Measurements from ENCODE around the gene IL1RAPL1. TPM values are rescaled to one million over a fixed set of nuclear protein-coding genes. Genes with fewer than 3 reads are reported as not detected.

Gene IL1RAPL1
- total RNA-seq, 5 donors from 2014 or later (not counting 1 experiment from before 2014, with no cell fraction given): not detected

GRCh38 chrX:29518100-29518499 is 930.9 kb downstream of the IL1RAPL1 start:
- Mint-ChIP-seq H3K9me3 (peaks cover 0 to 4% (median 0%) of the 10 kb centered on the region in 3 donors), H3K4me3 (no peak overlapping the region), H3K36me3 (no peaks in the 10 kb centered on the region), H3K27me3 (peaks cover 0 to 4% of the 10 kb centered on the region in 2 donors), H3K27ac (no peak overlapping the region), H3K4me1 (no peaks in the 10 kb centered on the region)
- ATAC-seq (replicated peaks in 1 of 4): no peak
- Histone ChIP-seq H3K27ac (ENCODE audit: low read length) (no peak overlapping the region), H3K27me3 (replicated peaks in 1 of 2; ENCODE audit: control insufficient read depth in 2 of 2, extremely low read depth in 1 of 2, insufficient read depth in 2 of 2, low read length in 1 of 2) (no peaks in the 10 kb centered on the region), H3K9me3 (no peaks in the 10 kb centered on the region), H3K4me1 (ENCODE audit: control insufficient read depth in 1 of 2, extremely low read depth in 1 of 2, insufficient read depth in 2 of 2, low read length in 2 of 2) (no peaks in the 10 kb centered on the region), H3K4me3 (ENCODE audit: control insufficient read depth in 1 of 2, extremely low read depth in 1 of 2, low read length in 1 of 2) (no peak overlapping the region), H3K36me3 (ENCODE audit: control insufficient read depth in 2 of 2, extremely low read depth in 1 of 2, insufficient read depth in 1 of 2, low read length in 1 of 2) (no peaks in the 10 kb centered on the region)
- ChIA-PET CTCF (no interaction called here), POLR2A (no interaction called here)
- no CpG with 5 or more reads among the region's 4 CpGs for WGBS (ENCODE audit: insufficient coverage)
- DNase-seq: no peak

GRCh38 chrX:29528281-29528680 is 941.0 kb downstream of the IL1RAPL1 start:
- ATAC-seq (replicated peaks in 1 of 4): no peak
- ChIA-PET POLR2A (no interaction called here), CTCF (no interaction called here)
- Histone ChIP-seq H3K27ac (ENCODE audit: low read length) (no peak overlapping the region), H3K4me3 (ENCODE audit: control insufficient read depth in 1 of 2, extremely low read depth in 1 of 2, low read length in 1 of 2) (no peak overlapping the region), H3K4me1 (ENCODE audit: control insufficient read depth in 1 of 2, extremely low read depth in 1 of 2, insufficient read depth in 2 of 2, low read length in 2 of 2) (no peaks in the 10 kb centered on the region), H3K9me3 (no peaks in the 10 kb centered on the region), H3K27me3 (replicated peaks in 1 of 2; ENCODE audit: control insufficient read depth in 2 of 2, extremely low read depth in 1 of 2, insufficient read depth in 2 of 2, low read length in 1 of 2) (no peaks in the 10 kb centered on the region), H3K36me3 (ENCODE audit: control insufficient read depth in 2 of 2, extremely low read depth in 1 of 2, insufficient read depth in 1 of 2, low read length in 1 of 2) (no peaks in the 10 kb centered on the region)
- Mint-ChIP-seq H3K36me3 (no peaks in the 10 kb centered on the region), H3K9me3 (peaks cover 0 to 6% (median 0%) of the 10 kb centered on the region in 3 donors), H3K27me3 (no peaks in the 10 kb centered on the region), H3K27ac (no peak overlapping the region), H3K4me1 (no peaks in the 10 kb centered on the region), H3K4me3 (no peak overlapping the region)
- no CpG with 5 or more reads among the region's 1 CpG for WGBS (ENCODE audit: insufficient coverage)
- DNase-seq: no peak

GRCh38 chrX:29530501-29530900 is 943.3 kb downstream of the IL1RAPL1 start:
- no peaks in the 10 kb centered on the region for H3K27me3 Mint-ChIP-seq
- POLR2A ChIA-PET: no interaction called here
- no peaks in the 10 kb centered on the region for H3K4me1 Mint-ChIP-seq
- peaks cover 0 to 6% (median 0%) of the 10 kb centered on the region in 3 donors for H3K9me3 Mint-ChIP-seq
- Histone ChIP-seq H3K27ac (ENCODE audit: low read length) (no peak overlapping the region), H3K36me3 (ENCODE audit: control insufficient read depth in 2 of 2, extremely low read depth in 1 of 2, insufficient read depth in 1 of 2, low read length in 1 of 2) (no peaks in the 10 kb centered on the region), H3K27me3 (replicated peaks in 1 of 2; ENCODE audit: control insufficient read depth in 2 of 2, extremely low read depth in 1 of 2, insufficient read depth in 2 of 2, low read length in 1 of 2) (no peaks in the 10 kb centered on the region), H3K9me3 (no peaks in the 10 kb centered on the region), H3K4me3 (ENCODE audit: control insufficient read depth in 1 of 2, extremely low read depth in 1 of 2, low read length in 1 of 2) (no peak overlapping the region), H3K4me1 (ENCODE audit: control insufficient read depth in 1 of 2, extremely low read depth in 1 of 2, insufficient read depth in 2 of 2, low read length in 2 of 2) (no peaks in the 10 kb centered on the region)
- no peak overlapping the region for H3K27ac Mint-ChIP-seq
- no CpG with 5 or more reads among the region's 2 CpGs for WGBS (ENCODE audit: insufficient coverage)
- CTCF ChIA-PET: no interaction called here
- no peak for DNase-seq
- no peak for ATAC-seq (replicated peaks in 1 of 4)
- no peak overlapping the region for H3K4me3 Mint-ChIP-seq
- H3K36me3 Mint-ChIP-seq: no peaks in the 10 kb centered on the region

GRCh38 chrX:29531336-29531735 is 944.1 kb downstream of the IL1RAPL1 start:
- H3K27ac Mint-ChIP-seq: no peak overlapping the region
- no peaks in the 10 kb centered on the region for H3K4me1 ChIP-seq (ENCODE audit: control insufficient read depth in 1 of 2, extremely low read depth in 1 of 2, insufficient read depth in 2 of 2, low read length in 2 of 2)
- H3K27me3 Mint-ChIP-seq: no peaks in the 10 kb centered on the region
- H3K9me3 Mint-ChIP-seq: peaks cover 0 to 6% (median 0%) of the 10 kb centered on the region in 3 donors
- no CpG with 5 or more reads among the region's 4 CpGs for WGBS (ENCODE audit: insufficient coverage)
- H3K27ac ChIP-seq (ENCODE audit: low read length): no peak overlapping the region
- H3K36me3 Mint-ChIP-seq: no peaks in the 10 kb centered on the region
- ATAC-seq (replicated peaks in 1 of 4) (no peak), DNase-seq (no peak)
- no peaks in the 10 kb centered on the region for H3K4me1 Mint-ChIP-seq
- ChIA-PET POLR2A (no interaction called here), CTCF (no interaction called here)
- H3K36me3 ChIP-seq (ENCODE audit: control insufficient read depth in 2 of 2, extremely low read depth in 1 of 2, insufficient read depth in 1 of 2, low read length in 1 of 2): no peaks in the 10 kb centered on the region
- no peaks in the 10 kb centered on the region for H3K27me3 ChIP-seq (replicated peaks in 1 of 2; ENCODE audit: control insufficient read depth in 2 of 2, extremely low read depth in 1 of 2, insufficient read depth in 2 of 2, low read length in 1 of 2)
- H3K9me3 ChIP-seq: no peaks in the 10 kb centered on the region
- H3K4me3 Mint-ChIP-seq: no peak overlapping the region
- no peak overlapping the region for H3K4me3 ChIP-seq (ENCODE audit: control insufficient read depth in 1 of 2, extremely low read depth in 1 of 2, low read length in 1 of 2)

- ChIA-PET POLR2A (no interaction called here), CTCF (no interaction called here)
- H3K4me3 Mint-ChIP-seq: no peak overlapping the region
- H3K4me3 ChIP-seq (ENCODE audit: control insufficient read depth in 1 of 2, extremely low read depth in 1 of 2, low read length in 1 of 2): no peak overlapping the region
- H3K36me3 Mint-ChIP-seq: no peaks in the 10 kb centered on the region
- no peaks in the 10 kb centered on the region for H3K4me1 ChIP-seq (ENCODE audit: control insufficient read depth in 1 of 2, extremely low read depth in 1 of 2, insufficient read depth in 2 of 2, low read length in 2 of 2)
- DNase-seq (no peak), ATAC-seq (replicated peaks in 1 of 4) (no peak)
- H3K9me3 Mint-ChIP-seq: peaks cover 0 to 6% (median 3%) of the 10 kb centered on the region in 3 donors
- WGBS (ENCODE audit: insufficient coverage): no CpG with 5 or more reads among the region's 1 CpG
- no peak overlapping the region for H3K27ac ChIP-seq (ENCODE audit: low read length)
- no peaks in the 10 kb centered on the region for H3K27me3 ChIP-seq (replicated peaks in 1 of 2; ENCODE audit: control insufficient read depth in 2 of 2, extremely low read depth in 1 of 2, insufficient read depth in 2 of 2, low read length in 1 of 2)
- no peak overlapping the region for H3K27ac Mint-ChIP-seq
- H3K36me3 ChIP-seq (ENCODE audit: control insufficient read depth in 2 of 2, extremely low read depth in 1 of 2, insufficient read depth in 1 of 2, low read length in 1 of 2): no peaks in the 10 kb centered on the region
- H3K9me3 ChIP-seq: no peaks in the 10 kb centered on the region
- no peaks in the 10 kb centered on the region for H3K4me1 Mint-ChIP-seq
- no peaks in the 10 kb centered on the region for H3K27me3 Mint-ChIP-seq
Measured at GRCh38 chrX:29535212-29536162, 948.2 kb downstream of the IL1RAPL1 start.

- H3K27me3 Mint-ChIP-seq: no peaks in the 10 kb centered on the region
- no peak overlapping the region for H3K4me3 Mint-ChIP-seq
- peaks cover 0 to 3% (median 0%) of the 10 kb centered on the region in 3 donors for H3K9me3 Mint-ChIP-seq
- no peaks in the 10 kb centered on the region for H3K36me3 Mint-ChIP-seq
- no peaks in the 10 kb centered on the region for H3K27me3 ChIP-seq (replicated peaks in 1 of 2; ENCODE audit: control insufficient read depth in 2 of 2, extremely low read depth in 1 of 2, insufficient read depth in 2 of 2, low read length in 1 of 2)
- no CpG with 5 or more reads among the region's 3 CpGs for WGBS (ENCODE audit: insufficient coverage)
- no peaks in the 10 kb centered on the region for H3K4me1 ChIP-seq (ENCODE audit: control insufficient read depth in 1 of 2, extremely low read depth in 1 of 2, insufficient read depth in 2 of 2, low read length in 2 of 2)
- ChIA-PET POLR2A (no interaction called here), CTCF (no interaction called here)
- no peaks in the 10 kb centered on the region for H3K4me1 Mint-ChIP-seq
- no peak overlapping the region for H3K27ac Mint-ChIP-seq
- no peak overlapping the region for H3K27ac ChIP-seq (ENCODE audit: low read length)
- no peak for DNase-seq
- no peaks in the 10 kb centered on the region for H3K9me3 ChIP-seq
- no peak overlapping the region for H3K4me3 ChIP-seq (ENCODE audit: control insufficient read depth in 1 of 2, extremely low read depth in 1 of 2, low read length in 1 of 2)
- H3K36me3 ChIP-seq (ENCODE audit: control insufficient read depth in 2 of 2, extremely low read depth in 1 of 2, insufficient read depth in 1 of 2, low read length in 1 of 2): no peaks in the 10 kb centered on the region
- ATAC-seq (replicated peaks in 1 of 4): no peak
Measured at GRCh38 chrX:29541038-29541437, 953.8 kb downstream of the IL1RAPL1 start.

Measured in T-cell (primary cell).